PFSK-1 (cell line): ENCODE measurements around the gene GINS3.

ENCODE experiments used
- FOXP2 ChIP-seq: optimal IDR thresholded peaks from 2 replicates; pipeline ENCODE3; 2011; ENCODE audit warnings: borderline replicate concordance, control low read depth, inconsistent platforms; ENCODE audit not compliant: insufficient read depth; ENCODE audit errors: extremely low read length, extremely low read depth
- POLR2AphosphoS5 ChIP-seq: IDR thresholded peaks from 2 replicates; pipeline ENCODE4 v1.6.1; 2012; ENCODE audit warnings: low read depth, mild to moderate bottlenecking, control low read depth, low read length, moderate library complexity
- SIN3A ChIP-seq: IDR thresholded peaks from 2 replicates; pipeline ENCODE4 v1.6.1; 2012; ENCODE audit warnings: mild to moderate bottlenecking, low read length, moderate library complexity, borderline replicate concordance; ENCODE audit not compliant: insufficient read depth
- TAF1 ChIP-seq: IDR thresholded peaks from 2 replicates; pipeline ENCODE4 v1.6.1; 2012; ENCODE audit warnings: low read length, control low read depth, borderline replicate concordance; ENCODE audit not compliant: insufficient read depth
- TF ChIP-seq, protein P1 (sequence below), 2 experiments: IDR thresholded peaks; 2 replicates each; pipeline versions ENCODE4 v1.6.1 to v1.8.0; 2011 to 2012; ENCODE audit warnings: low read depth in 2 of 2, low read length in 2 of 2, control low read depth in 1 of 2, inconsistent platforms in 1 of 2, mild to moderate bottlenecking in 1 of 2, moderate library complexity in 1 of 2; ENCODE audit not compliant: insufficient read depth in 1 of 2

GINS3 gene

DNA sequence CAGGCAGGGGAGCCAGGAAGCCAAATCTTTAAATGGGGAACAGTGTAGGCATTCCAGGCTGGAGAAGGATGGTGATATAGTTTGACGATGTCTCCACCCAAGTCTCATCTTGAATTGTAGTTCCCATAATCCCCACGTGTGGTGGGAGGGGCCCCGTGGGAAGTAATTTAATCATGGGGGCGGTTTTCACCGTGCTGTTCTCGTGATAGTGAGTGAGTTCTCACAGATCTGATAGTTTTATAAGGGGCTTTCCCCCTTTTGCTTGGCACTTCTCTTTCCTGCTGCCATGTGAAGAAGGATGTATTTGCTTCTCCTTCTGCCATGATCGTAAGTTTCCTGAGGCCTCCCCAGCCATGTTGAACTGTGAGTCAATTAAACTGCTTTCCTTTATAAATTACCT, 28.8 kb downstream of the GINS3 start:
- TF ChIP-seq POLR2AphosphoS5 (no peak), FOXP2 (no peak), TAF1 (no peak)
- TF ChIP-seq, protein P1, sequence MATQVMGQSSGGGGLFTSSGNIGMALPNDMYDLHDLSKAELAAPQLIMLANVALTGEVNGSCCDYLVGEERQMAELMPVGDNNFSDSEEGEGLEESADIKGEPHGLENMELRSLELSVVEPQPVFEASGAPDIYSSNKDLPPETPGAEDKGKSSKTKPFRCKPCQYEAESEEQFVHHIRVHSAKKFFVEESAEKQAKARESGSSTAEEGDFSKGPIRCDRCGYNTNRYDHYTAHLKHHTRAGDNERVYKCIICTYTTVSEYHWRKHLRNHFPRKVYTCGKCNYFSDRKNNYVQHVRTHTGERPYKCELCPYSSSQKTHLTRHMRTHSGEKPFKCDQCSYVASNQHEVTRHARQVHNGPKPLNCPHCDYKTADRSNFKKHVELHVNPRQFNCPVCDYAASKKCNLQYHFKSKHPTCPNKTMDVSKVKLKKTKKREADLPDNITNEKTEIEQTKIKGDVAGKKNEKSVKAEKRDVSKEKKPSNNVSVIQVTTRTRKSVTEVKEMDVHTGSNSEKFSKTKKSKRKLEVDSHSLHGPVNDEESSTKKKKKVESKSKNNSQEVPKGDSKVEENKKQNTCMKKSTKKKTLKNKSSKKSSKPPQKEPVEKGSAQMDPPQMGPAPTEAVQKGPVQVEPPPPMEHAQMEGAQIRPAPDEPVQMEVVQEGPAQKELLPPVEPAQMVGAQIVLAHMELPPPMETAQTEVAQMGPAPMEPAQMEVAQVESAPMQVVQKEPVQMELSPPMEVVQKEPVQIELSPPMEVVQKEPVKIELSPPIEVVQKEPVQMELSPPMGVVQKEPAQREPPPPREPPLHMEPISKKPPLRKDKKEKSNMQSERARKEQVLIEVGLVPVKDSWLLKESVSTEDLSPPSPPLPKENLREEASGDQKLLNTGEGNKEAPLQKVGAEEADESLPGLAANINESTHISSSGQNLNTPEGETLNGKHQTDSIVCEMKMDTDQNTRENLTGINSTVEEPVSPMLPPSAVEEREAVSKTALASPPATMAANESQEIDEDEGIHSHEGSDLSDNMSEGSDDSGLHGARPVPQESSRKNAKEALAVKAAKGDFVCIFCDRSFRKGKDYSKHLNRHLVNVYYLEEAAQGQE (IDR thresholded peaks at IDR 0.05; ENCODE audit: insufficient read depth in 1 of 2, low read depth in 2 of 2, low read length in 2 of 2) = no peak

DNA sequence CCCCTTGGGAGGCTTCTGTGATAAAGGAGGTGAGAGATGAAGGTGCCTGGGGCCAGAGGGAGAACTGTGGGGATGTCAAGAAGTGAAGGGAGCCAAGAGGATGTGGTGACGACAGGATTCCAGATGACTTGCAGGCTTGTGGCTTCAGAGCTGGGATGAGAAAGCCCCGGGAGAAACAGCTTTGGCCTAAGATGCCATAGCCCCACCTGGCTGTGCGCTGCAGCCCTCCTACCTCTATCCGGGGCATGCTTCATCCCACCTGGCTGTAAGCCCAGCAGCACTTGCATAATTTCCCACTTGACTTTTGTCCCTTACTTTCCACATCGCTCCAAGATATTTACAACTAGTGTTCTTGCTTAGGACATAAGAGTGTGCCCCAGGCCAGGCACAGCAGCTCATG, 29.3 kb downstream of the GINS3 start:
- TF ChIP-seq TAF1 (no peak), FOXP2 (no peak), POLR2AphosphoS5 (no peak), SIN3A (no peak)
- TF ChIP-seq, protein P1 (IDR thresholded peaks at IDR 0.05; ENCODE audit: insufficient read depth in 1 of 2, low read depth in 2 of 2, low read length in 2 of 2) = no peak

DNA sequence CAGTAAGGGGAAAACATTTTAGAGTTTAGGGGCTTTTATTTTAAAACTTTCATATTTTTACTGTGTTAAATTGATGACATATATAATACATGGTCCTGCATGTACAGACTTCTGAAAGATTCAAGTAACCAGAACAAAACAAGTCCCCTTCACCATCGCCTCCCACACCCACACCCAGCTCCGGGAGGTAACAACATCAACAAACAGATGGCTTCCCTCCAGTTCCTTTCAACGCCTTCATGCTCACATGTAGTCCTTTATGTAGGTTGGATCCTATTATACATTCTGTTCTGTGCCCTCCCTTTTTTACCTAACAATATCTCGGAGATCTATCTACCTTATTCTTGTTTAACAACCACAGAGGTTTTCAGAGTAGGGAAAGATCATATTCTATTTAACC, 30.5 kb downstream of the GINS3 start:
- TF ChIP-seq, protein P1 (IDR thresholded peaks at IDR 0.05; ENCODE audit: insufficient read depth in 1 of 2, low read depth in 2 of 2, low read length in 2 of 2) = no peak
- TF ChIP-seq FOXP2 (no peak), POLR2AphosphoS5 (no peak), TAF1 (no peak), SIN3A (no peak)

DNA sequence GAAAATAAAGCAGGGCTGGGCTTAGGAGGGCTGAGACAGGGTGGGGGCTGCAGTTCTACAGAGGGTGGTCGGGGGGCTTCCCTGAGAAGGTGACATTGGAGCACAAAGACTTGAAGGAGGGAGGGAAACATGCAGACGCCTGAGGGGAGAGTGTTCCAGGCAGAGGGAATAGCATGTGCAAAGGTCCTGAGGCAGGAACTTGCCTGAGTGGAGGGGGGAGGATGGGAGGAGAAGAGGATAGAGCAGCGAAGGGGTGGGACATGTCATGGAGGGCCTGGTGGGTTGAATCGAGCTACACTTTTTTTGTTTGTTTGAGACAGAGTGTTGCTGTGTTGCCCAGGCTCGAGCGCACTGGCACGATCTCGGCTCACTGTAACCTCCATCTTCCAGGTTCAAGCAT, 33.0 kb downstream of the GINS3 start:
- no peak for TF ChIP-seq POLR2AphosphoS5
- no peak for TF ChIP-seq SIN3A
- no peak for TF ChIP-seq TAF1
- TF ChIP-seq, protein P1 (IDR thresholded peaks at IDR 0.05; ENCODE audit: insufficient read depth in 1 of 2, low read depth in 2 of 2, low read length in 2 of 2) = no peak
- TF ChIP-seq FOXP2 = no peak

DNA sequence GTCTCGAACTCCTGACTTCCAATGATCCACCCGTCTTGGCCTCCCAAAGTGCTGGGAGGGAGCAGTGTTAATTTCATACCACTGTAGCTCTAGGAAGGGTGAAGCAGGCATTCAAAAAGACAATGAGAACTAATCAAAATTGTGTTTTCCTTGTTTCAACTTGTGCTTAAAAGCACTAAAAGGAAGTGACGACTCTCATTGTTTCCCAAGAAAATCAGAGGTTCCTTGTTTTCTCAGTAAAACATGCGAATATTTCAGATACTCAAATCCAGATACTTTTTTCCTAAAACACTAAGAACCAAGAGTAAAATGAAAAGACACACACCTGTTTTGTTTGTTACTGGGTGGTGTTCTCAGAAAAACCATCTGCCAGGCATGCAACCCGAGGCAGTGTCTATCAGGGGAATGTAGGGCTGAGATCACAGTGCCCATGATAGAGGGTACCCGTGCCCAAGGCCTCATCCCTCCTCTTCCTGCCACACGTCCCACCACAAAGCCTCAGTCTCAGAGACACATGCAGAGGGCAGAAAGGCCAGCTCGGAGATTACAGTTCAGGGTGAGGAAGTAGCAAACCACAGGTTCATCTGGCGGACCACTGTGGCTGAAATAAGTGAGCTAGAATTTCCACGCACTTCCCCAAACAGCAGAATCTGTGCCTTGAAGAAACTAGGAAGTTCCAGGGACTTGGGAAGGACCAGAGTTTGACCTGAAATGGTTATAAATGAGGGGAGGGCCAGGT, 33.7 kb downstream of the GINS3 start:
- TF ChIP-seq SIN3A (no peak), POLR2AphosphoS5 (no peak), TAF1 (no peak), FOXP2 (no peak)
- TF ChIP-seq, protein P1 (IDR thresholded peaks at IDR 0.05; ENCODE audit: insufficient read depth in 1 of 2, low read depth in 2 of 2, low read length in 2 of 2) = no peak
